Activated naive CD4-positive, alpha-beta T cell treated with anti-CD3 and anti-CD28 coated beads for 36 hours (primary cell): Measurements from ENCODE around the gene AMDHD1. TPM values are rescaled to one million over a fixed set of nuclear protein-coding genes. Genes with fewer than 3 reads are reported as not detected.

Experiments
- CTCF ChIA-PET: fragments of 350-600 bp; sonication (Branson Sonifier 250); formaldehyde crosslinking; loops from one replicate; lab custom pipeline; 2021; ENCODE audit warnings: antibody characterized with exemption; lab: Charles Lee
- DNase-seq: peaks from one replicate; pipeline ENCODE4 v3.0.0-alpha.2; 2020
- H3K27ac Mint-ChIP-seq: one replicate; pipeline ENCODE4 v1.8.0; 2021; ENCODE audit warnings: mild to moderate bottlenecking, mixed read lengths
- H3K27me3 Mint-ChIP-seq: one replicate; pipeline ENCODE4 v1.8.0; 2021; ENCODE audit warnings: low read depth, mixed read lengths
- H3K36me3 Mint-ChIP-seq: one replicate; pipeline ENCODE4 v1.8.0; 2021; ENCODE audit warnings: low read depth, mixed read lengths
- H3K4me1 Mint-ChIP-seq: one replicate; pipeline ENCODE4 v1.8.0; 2021; ENCODE audit warnings: low read depth, mixed read lengths
- H3K4me3 Mint-ChIP-seq: one replicate; pipeline ENCODE4 v1.8.0; 2021; ENCODE audit warnings: mild to moderate bottlenecking, moderate library complexity, mixed read lengths
- H3K9me3 Mint-ChIP-seq: one replicate; pipeline ENCODE4 v1.8.0; 2021; ENCODE audit warnings: mixed read lengths
- intact Hi-C: fragments of 100-400 bp; cut with micrococcal nuclease; formaldehyde crosslinking; loops from one replicate; pipeline ENCODE4 v1.15.1; 2023
- total RNA-seq, 2 experiments: library from RNA; stranded (reverse); gene quantifications; one replicate each; pipeline ENCODE4 v1.2.3, GENCODE V29; 2021

Gene AMDHD1
- under 1 TPM; 0.52 to 0.69 TPM for total RNA-seq

- Mint-ChIP-seq H3K27me3 (no peaks in the 10 kb centered on the region), H3K36me3 (no peaks in the 10 kb centered on the region), H3K9me3 (no peaks in the 10 kb centered on the region), H3K4me1 (peaks cover 4% of the 10 kb centered on the region), H3K4me3 (peak within 1 kb of the TSS; percentile 86), H3K27ac (peak within 1 kb of the TSS; percentile 80)
- DNase-seq: peak; percentile 68
- CTCF ChIA-PET: interaction anchor here (0.6 to 3.4 kb wide), 6 partner anchors 8 to 117 kb away, joined by 3 to 18 read pairs (median 4); no protein-coding TSS in a partner anchor
- intact Hi-C loops: loop anchor here (1.0 to 10.0 kb wide), 12 partner anchors 25 to 1486 kb away; partner anchors contain the start of genes CDK17, CEP83, ELK3 and FGD6
These were observed at the start of gene AMDHD1 for GRCh38 chr12:95943330-95943842. Gene AMDHD1 (plus strand): TSS chr12:95943331. CDS start chr12:95943399, 68 bp downstream.

- CTCF ChIA-PET: interaction anchor here (0.9 kb wide), 1 partner anchor 102 kb away, joined by 4 read pairs; no protein-coding TSS in a partner anchor
- H3K4me1 Mint-ChIP-seq: no peaks in the 10 kb centered on the region
- DNase-seq: no peak
- intact Hi-C loops: no loop called here
- no peaks in the 10 kb centered on the region for H3K9me3 Mint-ChIP-seq
- H3K36me3 Mint-ChIP-seq: no peaks in the 10 kb centered on the region
- no peak overlapping the region for H3K27ac Mint-ChIP-seq
- H3K27me3 Mint-ChIP-seq: peaks cover 3% of the 10 kb centered on the region
- no peak overlapping the region for H3K4me3 Mint-ChIP-seq
These were observed 46.3 kb upstream of the AMDHD1 start for GRCh38 chr12:95896846-95897245.

- H3K9me3 Mint-ChIP-seq: peaks cover under 1% of the 10 kb centered on the region
- intact Hi-C loops: no loop called here
- H3K27ac Mint-ChIP-seq: no peak overlapping the region
- DNase-seq: no peak
- H3K27me3 Mint-ChIP-seq: peaks cover 3% of the 10 kb centered on the region
- H3K36me3 Mint-ChIP-seq: no peaks in the 10 kb centered on the region
- CTCF ChIA-PET: interaction anchor here (1.0 kb wide), 1 partner anchor 225 kb away, joined by 3 read pairs; no protein-coding TSS in a partner anchor
- H3K4me3 Mint-ChIP-seq: no peak overlapping the region
- H3K4me1 Mint-ChIP-seq: no peaks in the 10 kb centered on the region
These were observed 45.0 kb upstream of the AMDHD1 start for GRCh38 chr12:95898081-95898480.

- no peak overlapping the region for H3K4me3 Mint-ChIP-seq
- H3K27me3 Mint-ChIP-seq: peaks cover 16% of the 10 kb centered on the region
- no peak for DNase-seq
- no peak overlapping the region for H3K27ac Mint-ChIP-seq
- no peaks in the 10 kb centered on the region for H3K4me1 Mint-ChIP-seq
- CTCF ChIA-PET: no interaction called here
- H3K9me3 Mint-ChIP-seq: no peaks in the 10 kb centered on the region
- H3K36me3 Mint-ChIP-seq: no peaks in the 10 kb centered on the region
- intact Hi-C loops: no loop called here
These were observed 34.6 kb upstream of the AMDHD1 start for GRCh38 chr12:95908573-95908972.

GRCh38 chr12:95909871-95910270 is 33.3 kb upstream of the AMDHD1 start:
- CTCF ChIA-PET: interaction anchor here (0.6 kb wide), 1 partner anchor 148 kb away, joined by 3 read pairs; no protein-coding TSS in a partner anchor
- no peaks in the 10 kb centered on the region for H3K4me1 Mint-ChIP-seq
- no peak overlapping the region for H3K4me3 Mint-ChIP-seq
- no peak for DNase-seq
- no peaks in the 10 kb centered on the region for H3K36me3 Mint-ChIP-seq
- H3K27ac Mint-ChIP-seq: no peak overlapping the region
- no peaks in the 10 kb centered on the region for H3K9me3 Mint-ChIP-seq
- intact Hi-C loops: no loop called here
- H3K27me3 Mint-ChIP-seq: peaks cover 9% of the 10 kb centered on the region

GRCh38 chr12:95918194-95918993 is 24.7 kb upstream of the AMDHD1 start:
- peaks cover 2% of the 10 kb centered on the region for H3K27me3 Mint-ChIP-seq
- no peak overlapping the region for H3K27ac Mint-ChIP-seq
- intact Hi-C loops: loop anchor here (1.0 to 2.0 kb wide), 8 partner anchors 24 to 598 kb away; partner anchors contain the start of genes AMDHD1, CCDC38, CDK17 and LTA4H
- DNase-seq: peak; percentile 65
- peaks cover 2% of the 10 kb centered on the region for H3K9me3 Mint-ChIP-seq
- no peaks in the 10 kb centered on the region for H3K4me1 Mint-ChIP-seq
- CTCF ChIA-PET: interaction anchor here (0.5 to 6.1 kb wide), 20 partner anchors 14 to 453 kb away, joined by 3 to 117 read pairs (median 4); no protein-coding TSS in a partner anchor
- H3K4me3 Mint-ChIP-seq: no peak overlapping the region
- H3K36me3 Mint-ChIP-seq: no peaks in the 10 kb centered on the region

GRCh38 chr12:95919110-95919509 is 24.0 kb upstream of the AMDHD1 start:
- CTCF ChIA-PET: interaction anchor here (1.1 to 6.1 kb wide), 9 partner anchors 14 to 112 kb away, joined by 3 to 117 read pairs (median 5); no protein-coding TSS in a partner anchor
- Mint-ChIP-seq H3K27ac (no peak overlapping the region), H3K36me3 (no peaks in the 10 kb centered on the region), H3K4me3 (no peak overlapping the region), H3K9me3 (peaks cover 2% of the 10 kb centered on the region), H3K27me3 (peaks cover 2% of the 10 kb centered on the region), H3K4me1 (no peaks in the 10 kb centered on the region)
- DNase-seq: no peak
- intact Hi-C loops: loop anchor here (2.0 kb wide), 3 partner anchors 24 to 482 kb away; partner anchors contain the start of genes AMDHD1, CCDC38 and CDK17

- Mint-ChIP-seq H3K27me3 (no peaks in the 10 kb centered on the region), H3K9me3 (peaks cover 2% of the 10 kb centered on the region), H3K4me3 (no peak overlapping the region), H3K36me3 (no peaks in the 10 kb centered on the region), H3K27ac (no peak overlapping the region), H3K4me1 (no peaks in the 10 kb centered on the region)
- intact Hi-C loops: no loop called here
- no peak for DNase-seq
- CTCF ChIA-PET: no interaction called here
These were observed 20.9 kb upstream of the AMDHD1 start for GRCh38 chr12:95922231-95922630.

GRCh38 chr12:95940514-95940913 is 2.6 kb upstream of the AMDHD1 start:
- no peaks in the 10 kb centered on the region for H3K27me3 Mint-ChIP-seq
- CTCF ChIA-PET: interaction anchor here (0.6 to 1.5 kb wide), 4 partner anchors 22 to 417 kb away, joined by 3 to 5 read pairs (median 4); no protein-coding TSS in a partner anchor
- no peaks in the 10 kb centered on the region for H3K9me3 Mint-ChIP-seq
- H3K4me1 Mint-ChIP-seq: peaks cover 4% of the 10 kb centered on the region
- no peak overlapping the region for H3K4me3 Mint-ChIP-seq
- intact Hi-C loops: loop anchor here (5.0 to 10.0 kb wide), 7 partner anchors 272 to 1483 kb away; partner anchors contain the start of genes CDK17, CEP83, FGD6 and METAP2
- DNase-seq: no peak
- no peak overlapping the region for H3K27ac Mint-ChIP-seq
- no peaks in the 10 kb centered on the region for H3K36me3 Mint-ChIP-seq

GRCh38 chr12:95942101-95942523 is 1.0 kb upstream of the AMDHD1 start:
- no peaks in the 10 kb centered on the region for H3K27me3 Mint-ChIP-seq
- intact Hi-C loops: loop anchor here (1.0 to 10.0 kb wide), 10 partner anchors 23 to 1485 kb away; partner anchors contain the start of genes CDK17, CEP83, ELK3 and FGD6
- DNase-seq: peak; percentile 28
- H3K4me3 Mint-ChIP-seq: peak overlapping the region; percentile 86
- H3K9me3 Mint-ChIP-seq: no peaks in the 10 kb centered on the region
- CTCF ChIA-PET: interaction anchor here (0.7 to 3.4 kb wide), 6 partner anchors 14 to 520 kb away, joined by 3 to 18 read pairs (median 5); no protein-coding TSS in a partner anchor
- H3K36me3 Mint-ChIP-seq: no peaks in the 10 kb centered on the region
- H3K4me1 Mint-ChIP-seq: peaks cover 4% of the 10 kb centered on the region
- H3K27ac Mint-ChIP-seq: peak overlapping the region; percentile 80

- peak within 1 kb of the TSS; percentile 86 for H3K4me3 Mint-ChIP-seq
- intact Hi-C loops: loop anchor here (1.0 to 10.0 kb wide), 13 partner anchors 24 to 1485 kb away; partner anchors contain the start of genes CDK17, CEP83, ELK3 and FGD6
- H3K27ac Mint-ChIP-seq: peak within 1 kb of the TSS; percentile 80
- peaks cover 4% of the 10 kb centered on the region for H3K4me1 Mint-ChIP-seq
- CTCF ChIA-PET: interaction anchor here (0.6 to 3.4 kb wide), 8 partner anchors 9 to 519 kb away, joined by 3 to 18 read pairs (median 3); no protein-coding TSS in a partner anchor
- no peaks in the 10 kb centered on the region for H3K9me3 Mint-ChIP-seq
- H3K27me3 Mint-ChIP-seq: no peaks in the 10 kb centered on the region
- DNase-seq: peak; percentile 91
- H3K36me3 Mint-ChIP-seq: no peaks in the 10 kb centered on the region
These were observed 404 bp upstream of the AMDHD1 start, which contains the start of gene CCDC38 for GRCh38 chr12:95942524-95943329. Gene CCDC38 (minus strand): TSS chr12:95942614. CDS start chr12:95936509, 6,105 bp downstream.
